Stimulated activated CD8-positive, alpha-beta memory T cell treated with anti-CD3 and anti-CD28 coated beads, Interleukin-7, amount 100 ng/mL, for 1 hour (primary cell): ENCODE results near the gene PPIB.

Source experiments
- DNase-seq, 2 donors: peaks; one replicate each; pipeline ENCODE4 v3.0.0-alpha.2; 2020; ENCODE audit warnings: low read depth in 2 of 2

PPIB gene

DNA sequence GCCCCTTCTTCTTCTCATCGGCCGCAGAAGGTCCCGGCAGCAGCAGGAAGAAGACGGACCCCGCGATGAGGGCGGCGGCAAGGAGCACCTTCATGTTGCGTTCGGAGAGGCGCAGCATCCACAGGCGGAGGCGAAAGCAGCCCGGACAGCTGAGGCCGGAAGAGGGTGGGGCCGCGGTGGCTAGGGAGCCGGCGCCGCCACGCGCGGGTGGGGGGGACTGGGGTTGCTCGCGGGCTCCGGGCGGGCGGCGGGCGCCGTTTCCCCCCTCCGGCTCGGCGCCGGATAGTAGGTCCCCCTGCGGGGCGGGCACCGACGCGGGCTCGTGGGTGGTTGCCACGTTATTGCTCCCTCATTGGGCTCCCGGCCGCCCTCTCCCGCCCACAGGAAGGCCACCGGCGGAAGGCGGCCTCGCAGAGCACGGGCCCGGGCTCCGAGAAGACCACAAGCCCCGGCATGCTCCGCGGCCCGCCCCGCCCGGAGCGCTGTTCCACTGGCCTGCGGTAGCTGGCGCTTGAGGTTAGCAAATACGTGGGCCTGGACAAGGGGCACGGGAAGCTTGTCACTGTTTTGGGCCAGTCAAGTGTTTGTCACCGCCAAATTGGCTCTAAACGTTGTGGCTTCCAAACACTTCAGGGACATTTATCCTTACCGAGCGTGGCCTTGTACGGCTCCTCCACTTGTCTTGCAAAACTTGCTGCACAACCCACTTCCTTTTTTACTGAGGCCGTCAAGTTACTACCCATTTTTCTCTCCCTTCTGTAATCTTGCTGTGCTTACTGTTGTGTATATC, at the start of gene PPIB:
Gene PPIB, minus strand, starts transcription at position 154 of the 790 bp plus-strand sequence. Its CDS starts 36 bp downstream, at position 118.
- peak; percentile 91 to 92 for DNase-seq

- no peak for DNase-seq
These were observed 48.9 kb upstream of the PPIB start for GRCh38 chr15:64211696-64212095.

DNA sequence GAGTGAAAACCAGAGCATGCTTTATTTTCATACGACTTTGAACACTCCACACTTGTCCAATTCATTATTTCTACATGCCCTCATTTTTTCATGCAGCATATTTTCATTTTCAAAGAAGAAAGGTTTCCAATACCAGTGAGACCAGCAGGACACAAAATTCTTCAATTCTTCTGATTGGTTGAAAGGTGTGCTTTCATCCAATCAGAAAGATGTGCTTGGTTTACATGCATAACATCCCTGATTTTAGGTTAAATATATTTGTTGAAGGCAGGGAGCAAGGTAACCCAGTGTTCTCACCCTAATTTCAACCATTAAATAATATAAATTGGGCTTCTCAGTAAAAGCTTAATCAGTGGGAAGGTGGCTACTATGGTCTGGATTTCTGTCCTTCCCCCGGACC, 47.5 kb upstream of the PPIB start:
- no peak for DNase-seq

GRCh38 chr15:64209680-64210334, 47.0 kb upstream of the PPIB start:
- DNase-seq, result no peak

GRCh38 chr15:64205202-64205601, 42.4 kb upstream of the PPIB start:
- no peak for DNase-seq

DNA sequence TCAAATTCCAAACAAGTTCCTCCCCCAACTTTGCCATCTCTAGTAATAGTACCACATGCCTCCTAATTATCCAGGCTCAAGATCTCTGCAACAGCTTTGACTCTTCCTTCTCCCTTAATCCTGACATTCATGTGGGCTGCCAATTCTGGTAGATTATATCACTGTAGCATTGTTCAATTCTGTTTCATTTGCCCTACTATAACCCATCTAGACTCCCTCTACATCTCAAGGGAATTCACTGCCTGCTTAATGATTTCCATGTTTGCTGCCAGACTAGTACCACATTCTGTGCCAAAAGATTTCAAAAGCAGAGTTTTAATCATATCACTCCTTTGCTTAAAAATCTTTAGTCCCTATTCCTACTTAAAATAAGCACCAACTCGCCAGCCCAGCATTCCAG, 34.6 kb upstream of the PPIB start:
- DNase-seq, result no peak

- no peak for DNase-seq
These were observed 31.1 kb upstream of the PPIB start for GRCh38 chr15:64193971-64194370.

DNA sequence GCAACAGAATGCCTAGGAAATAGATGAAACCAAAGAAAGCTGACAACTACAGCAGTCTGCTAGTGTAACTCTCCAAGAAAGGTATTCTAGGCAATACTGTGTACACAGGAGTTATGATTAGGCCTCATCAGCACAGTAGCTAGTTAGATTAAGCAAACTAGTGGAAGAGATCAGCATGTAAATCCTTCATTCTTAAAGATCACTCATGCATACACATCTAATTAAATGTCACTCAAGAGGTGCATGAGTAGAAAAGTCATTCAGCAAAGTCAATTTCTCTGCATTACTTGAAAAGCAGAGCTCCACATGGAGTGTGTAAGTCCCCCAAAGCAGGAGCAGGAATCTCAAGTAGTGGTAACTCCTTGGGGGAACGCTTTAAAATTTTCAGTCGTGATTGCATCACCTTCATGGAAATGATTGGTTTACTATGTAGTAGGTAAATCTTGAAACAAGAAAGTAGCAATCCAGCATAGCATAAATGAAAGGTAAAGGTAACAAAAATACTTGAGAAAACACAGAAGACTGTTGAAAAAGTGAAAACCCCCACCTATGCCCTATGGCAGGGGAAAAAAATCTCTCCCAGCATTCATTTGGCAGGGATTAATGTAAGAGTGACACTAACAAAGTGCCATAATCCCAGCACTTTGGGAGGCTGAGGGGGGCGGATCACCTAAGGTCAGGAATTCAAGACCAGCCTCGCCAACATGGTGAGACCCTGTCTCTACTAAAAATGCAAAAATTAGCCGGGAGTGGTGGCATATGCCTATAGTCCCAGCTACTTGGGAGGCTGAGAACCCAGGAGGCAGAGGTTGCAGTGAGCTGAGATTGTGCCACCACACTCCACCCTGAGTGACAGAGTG, 29.4 kb upstream of the PPIB start:
- DNase-seq, result no peak

DNA sequence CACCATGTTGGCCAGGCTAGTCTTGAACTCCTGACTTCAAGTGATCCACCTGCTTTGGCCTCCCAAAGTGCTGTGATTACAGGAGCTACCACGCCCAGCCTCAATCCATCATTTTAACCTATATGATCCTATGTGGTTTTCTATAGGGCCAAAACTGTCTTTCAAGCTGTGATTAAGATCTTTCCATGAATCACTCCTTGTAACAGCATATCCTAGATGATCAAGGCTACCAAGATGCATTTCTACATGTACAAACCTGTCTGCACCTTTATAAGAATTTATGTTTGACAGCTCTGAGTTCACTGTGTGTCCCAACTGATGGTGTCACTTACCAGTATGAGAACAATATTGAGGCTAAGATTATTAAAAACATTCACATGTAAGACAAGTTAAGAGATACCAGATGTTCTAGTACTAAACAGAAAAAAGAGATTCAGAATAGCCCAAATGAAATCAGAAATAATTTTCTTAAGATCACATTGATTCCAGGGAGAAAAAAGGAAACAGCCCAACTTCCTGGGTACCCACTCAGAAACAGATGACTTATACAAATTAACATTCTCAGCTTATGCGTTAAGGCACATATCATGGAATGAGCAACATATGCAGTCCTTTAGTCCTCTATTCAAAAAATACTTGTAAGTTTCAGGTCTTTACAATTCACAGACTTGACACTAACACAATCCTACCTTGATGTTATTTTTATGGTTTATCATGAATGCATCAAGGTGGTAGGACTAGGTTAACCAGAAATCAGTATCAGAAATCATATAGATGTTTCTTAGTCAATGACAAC, 24.8 kb upstream of the PPIB start:
- DNase-seq, result no peak

DNA sequence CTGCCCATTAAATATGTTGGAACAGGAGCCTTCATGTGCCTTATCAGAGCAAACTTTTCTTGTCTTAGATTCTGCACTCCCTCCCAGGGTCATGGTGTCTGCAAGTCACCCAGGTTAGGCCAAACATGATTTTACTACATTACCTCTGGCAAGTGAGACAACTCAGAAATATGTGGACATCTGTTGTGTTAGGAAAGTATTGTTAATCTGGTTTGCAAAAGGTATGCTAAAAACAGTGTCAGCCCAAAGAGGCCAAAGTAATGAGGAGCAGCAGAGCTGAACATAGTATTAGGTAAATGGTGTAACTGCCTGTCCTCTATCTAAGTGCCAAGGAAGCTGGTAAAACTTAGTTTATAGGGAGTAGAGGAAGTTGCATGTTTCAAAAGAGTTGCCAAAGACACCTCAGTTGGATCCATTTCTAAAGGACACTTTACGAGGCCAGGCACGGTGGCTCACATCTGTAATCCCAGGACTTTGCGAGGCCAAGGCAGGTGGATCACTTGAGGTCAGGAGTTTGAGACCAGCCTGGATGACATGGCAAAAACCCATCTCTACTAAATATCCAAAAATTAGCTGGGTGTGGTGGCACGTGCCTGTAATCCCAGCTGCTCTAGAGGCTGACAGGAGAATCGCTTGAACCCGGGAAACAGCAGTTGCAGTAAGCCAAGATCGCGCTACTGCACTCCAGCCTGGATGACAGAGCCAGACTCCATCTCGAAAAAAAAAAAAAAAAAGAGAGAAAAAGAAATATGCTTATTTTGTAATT, 22.5 kb upstream of the PPIB start:
- no peak for DNase-seq

- DNase-seq, result no peak
These were observed 20.1 kb upstream of the PPIB start for GRCh38 chr15:64182859-64183370.

DNA sequence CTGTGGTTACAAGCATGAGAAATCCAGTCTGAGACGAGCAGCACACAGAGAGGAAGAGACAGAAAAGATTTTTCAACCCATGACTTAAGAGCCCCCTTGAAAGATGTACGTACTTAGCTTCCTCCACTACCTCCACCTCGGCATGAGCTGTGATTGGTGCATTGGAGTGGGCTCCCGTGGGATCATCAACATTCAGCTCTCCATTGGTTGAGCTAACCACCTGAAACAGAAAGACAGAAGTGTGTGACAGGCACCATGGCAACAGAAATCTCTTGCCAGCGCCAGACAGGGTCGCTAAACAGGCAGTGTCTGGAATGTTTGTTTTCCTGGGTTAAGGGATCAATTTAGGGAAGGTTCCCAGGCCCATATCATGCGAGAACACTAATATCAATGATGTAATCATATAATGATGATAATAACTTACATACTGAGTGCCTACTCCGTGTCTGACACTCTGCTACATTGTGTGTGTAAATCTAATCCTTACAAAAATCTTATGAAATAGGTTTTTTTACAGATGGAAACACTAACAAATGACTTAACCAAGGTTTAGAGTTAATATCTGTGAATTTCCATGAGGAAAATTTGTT, 17.5 kb upstream of the PPIB start:
- DNase-seq, result no peak

DNA sequence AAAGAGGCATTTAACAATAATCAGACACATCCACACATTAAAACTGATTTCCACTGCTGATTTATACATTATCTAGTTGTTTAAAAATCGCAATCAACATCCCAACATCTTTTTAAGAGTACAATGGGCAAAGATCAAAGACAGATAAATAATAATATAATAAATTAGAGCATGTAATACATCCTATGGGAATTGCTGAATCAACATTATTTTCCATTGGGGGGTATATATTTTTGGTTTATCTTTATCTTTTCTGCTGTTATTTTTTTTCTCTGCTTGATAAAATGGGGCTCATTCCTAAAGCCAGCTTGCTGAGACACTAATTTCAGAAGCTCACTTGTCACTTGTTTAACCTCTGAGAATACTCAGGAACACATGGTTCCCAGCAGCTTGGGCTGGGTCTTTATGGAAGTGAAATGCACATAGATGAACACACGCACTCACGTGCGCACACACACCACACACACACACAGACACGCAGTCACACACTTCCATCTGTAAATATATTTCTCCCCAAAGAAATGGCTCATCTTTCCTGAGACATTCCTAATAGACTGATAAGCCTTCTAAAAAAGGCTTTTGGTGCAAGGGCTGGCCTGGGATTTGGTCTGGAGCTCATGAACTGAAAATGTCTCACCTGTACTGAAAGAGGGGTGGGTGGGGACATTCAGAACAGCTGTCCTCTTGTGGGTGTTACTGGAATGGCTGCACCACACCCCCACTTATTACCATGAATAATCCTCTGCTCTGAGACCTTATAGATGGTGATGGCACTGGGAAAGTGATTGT, 3.5 kb upstream of the PPIB start:
- no peak for DNase-seq

GRCh38 chr15:64164436-64164835, 1.6 kb upstream of the PPIB start:
- no peak for DNase-seq

DNA sequence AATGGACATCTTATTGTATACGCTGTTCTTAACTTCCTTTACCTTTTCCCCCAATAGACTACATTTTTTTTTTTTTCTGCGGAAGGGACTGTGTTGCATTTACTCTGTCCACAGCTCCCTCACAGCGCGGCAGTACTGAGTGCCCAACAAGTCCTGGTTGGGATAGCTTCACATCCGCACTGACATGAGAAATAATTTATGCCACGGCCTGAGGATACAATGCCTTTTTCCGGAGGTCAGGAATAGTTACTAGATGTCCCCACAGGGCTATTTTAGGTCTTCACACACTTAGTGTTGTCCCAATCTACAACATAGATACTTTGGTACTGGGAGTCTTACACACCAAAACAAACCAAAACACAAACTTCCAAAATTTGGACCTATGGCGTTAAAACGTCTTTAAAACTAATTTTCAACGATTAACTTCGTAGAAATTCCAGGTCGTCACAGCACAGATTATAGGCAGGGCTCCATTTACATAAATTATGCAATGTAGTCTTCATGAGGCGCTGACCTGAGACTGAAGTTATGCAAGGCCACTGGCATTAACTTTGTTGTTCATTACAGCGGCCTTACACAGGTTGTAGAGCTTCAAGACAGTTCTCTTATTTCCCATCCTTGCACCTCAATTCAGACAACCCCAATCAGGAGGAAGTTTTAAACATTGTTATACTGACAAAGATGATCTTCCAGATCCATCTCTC, 989 bp upstream of the PPIB start:
- no peak for DNase-seq

- no peak for DNase-seq
These were observed 349 bp downstream of the PPIB start for GRCh38 chr15:64162478-64162868.

DNA sequence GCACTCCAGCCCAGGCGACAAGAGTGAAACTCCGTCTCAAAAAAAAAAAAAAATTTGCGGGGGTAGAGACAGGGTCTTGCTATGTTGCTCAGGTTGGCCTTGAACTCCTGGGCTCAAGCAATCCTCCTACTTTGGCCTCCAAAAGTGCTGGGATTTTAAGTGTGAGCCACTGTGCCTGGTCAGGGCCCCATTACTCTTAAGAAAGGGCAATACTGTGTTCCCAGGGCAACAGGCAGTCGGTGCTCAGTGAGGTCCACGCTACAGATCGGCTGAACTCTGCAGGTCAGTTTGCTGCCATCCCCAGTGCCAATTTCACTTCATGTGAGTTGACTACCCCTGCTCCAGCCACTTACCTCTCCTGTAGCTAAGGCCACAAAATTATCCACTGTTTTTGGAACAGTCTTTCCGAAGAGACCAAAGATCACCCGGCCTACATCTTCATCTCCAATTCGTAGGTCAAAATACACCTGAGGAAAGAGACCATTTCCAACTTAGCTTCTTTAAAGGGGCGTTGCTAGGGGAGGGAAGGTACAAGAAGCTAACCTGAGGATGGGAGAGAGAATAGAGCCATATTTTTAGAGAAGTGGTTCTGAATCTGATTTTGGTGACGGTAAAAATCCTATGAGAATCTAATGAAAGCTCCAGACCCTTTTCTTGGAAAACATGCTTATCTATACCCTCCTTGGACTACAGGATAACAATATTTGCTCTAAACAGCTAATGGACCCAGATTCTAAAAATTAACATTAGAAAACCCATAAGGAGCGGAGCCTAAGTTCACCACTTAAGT, 939 bp downstream of the PPIB start:
- DNase-seq, result no peak
